Stomach (tissue), 9 donors: ENCODE data around the gene FGF14. TPM values are rescaled to one million over a fixed set of nuclear protein-coding genes. Genes with fewer than 3 reads are reported as not detected.

Experiments used
- DNase-seq, 2 donors: peaks; one replicate each; pipeline versions ENCODE4 v3.0.0 to v3.0.0-alpha.2; 2013 to 2019
- H3K27ac ChIP-seq, 5 donors: fragments of 200-600 bp in 4 of 5; sonication (generic) in 4 of 5; one replicate each; pipeline ENCODE4 v1.5.1; 2013 to 2019; ENCODE audit warnings: mild to moderate bottlenecking in 1 of 5, moderate library complexity in 1 of 5
- H3K27me3 ChIP-seq, 3 donors: fragments of 200-600 bp; sonication (generic); one replicate each; pipeline ENCODE4 v1.5.1; 2017 to 2019; ENCODE audit warnings: mixed run types in 1 of 3
- H3K36me3 ChIP-seq, 4 donors: fragments of 200-600 bp; sonication (generic); 1 replicate in 3 of 4; 2 replicates in 1 of 4; pipeline ENCODE4 v1.5.1; 2016 to 2019
- H3K4me1 ChIP-seq, 4 donors: fragments of 200-600 bp; sonication (generic); one replicate each; pipeline ENCODE4 v1.5.1; 2016 to 2019
- H3K4me3 ChIP-seq, 4 donors: fragments of 200-600 bp; sonication (generic) in 3 of 4; one replicate each; pipeline ENCODE4 v1.5.1; 2016 to 2019; ENCODE audit warnings: mild to moderate bottlenecking in 1 of 4
- H3K9me3 ChIP-seq, 4 donors: fragments of 200-600 bp; sonication (generic); one replicate each; pipeline ENCODE4 v1.5.1; 2016 to 2019
- EP300 ChIP-seq: sonication (generic); formaldehyde crosslinking; IDR thresholded peaks from one replicate; pipeline ENCODE4 v1.6.1; 2017; ENCODE audit warnings: antibody characterized with exemption
- POLR2A ChIP-seq, 4 donors: fragments of 450-650 bp; IDR thresholded peaks; one replicate each; pipeline ENCODE4 v1.6.1; 2016; ENCODE audit warnings: antibody characterized with exemption in 4 of 4, control low read depth in 2 of 4, mild to moderate bottlenecking in 1 of 4, moderate library complexity in 1 of 4
- POLR2AphosphoS5 ChIP-seq, 3 donors: sonication (generic); formaldehyde crosslinking; IDR thresholded peaks; one replicate each; pipeline ENCODE4 v1.6.1; 2016; ENCODE audit warnings: antibody characterized with exemption in 3 of 3
- WGBS, 5 donors: extraction: QIAGEN DNeasy Blood & Tissue Kit in 3 of 5; methylation state at CpG; one replicate each; pipeline versions ENCODE4 v1.1.5 to v1.1.7; 2013 to 2018; 5-methylcytosine and 5-hydroxymethylcytosine counted together
- intact Hi-C: fragments of 100-400 bp; cut with DNase I; formaldehyde crosslinking; loops from one replicate; pipeline ENCODE4 v1.15.1; 2023; ENCODE audit warnings: low total_unique reads
- polyA plus RNA-seq, 3 donors: library from polyadenylated mRNA; stranded (reverse); fragments of 200-250 nt; gene quantifications; one replicate each; pipeline ENCODE4 v1.2.3, GENCODE V29; 2013
- total RNA-seq, 5 donors: library from RNA; depleted of rRNA; stranded (reverse); fragments of >200 nt; gene quantifications; one replicate each; pipeline versions ENCODE4 v1.1.0 to v1.2.3, GENCODE V29; 2014 to 2016
- TF ChIP-seq, protein P1 (sequence below), 7 experiments: fragments of 450-650 bp in 4 of 7; fragments of 200-600 bp in 3 of 7; sonication (generic) in 3 of 7; IDR thresholded peaks; one replicate each; pipeline ENCODE4 v1.5.1; 2016 to 2019; ENCODE audit warnings: antibody characterized with exemption in 7 of 7, control low read depth in 2 of 7, mild to moderate bottlenecking in 1 of 7
- donor health status: healthy with polysubstance abuse.
- donor health status: Bipolar disorder and iron deficiency.
- donor health status: healthy.

The FGF14 gene
- total and polyA plus RNA-seq, 8 donors = 0.08 to 6.6 (median 0.54) TPM

DNA sequence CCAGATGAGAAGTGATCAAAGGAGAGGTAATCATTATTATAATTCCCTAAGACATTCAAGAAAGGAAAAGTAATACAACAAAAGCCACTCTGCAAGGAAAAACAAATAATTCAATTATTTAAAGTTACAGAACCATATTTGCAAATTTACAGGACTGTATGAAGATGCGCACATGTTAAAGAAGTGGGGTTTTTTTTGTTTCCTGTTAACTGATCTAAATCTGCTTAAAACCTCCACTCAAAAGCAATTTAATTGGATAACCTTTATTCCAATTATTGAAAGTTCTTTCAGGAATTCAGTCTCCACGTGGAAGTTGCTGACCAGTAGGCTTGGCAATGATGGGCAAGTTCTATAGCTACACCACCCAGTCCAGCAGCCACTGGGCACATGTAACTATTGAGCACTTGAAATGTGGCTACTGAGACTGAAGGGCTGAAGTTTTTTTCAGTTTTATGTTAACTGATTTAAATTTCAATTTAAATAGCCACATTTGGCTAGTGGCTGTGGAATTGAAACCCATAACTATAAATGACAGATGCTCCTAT is 232.3 kb downstream of the FGF14 start:
- intact Hi-C loops = no loop called here
- TF ChIP-seq POLR2AphosphoS5 (IDR thresholded peaks at IDR 0.05) (no peak), POLR2A (IDR thresholded peaks at IDR 0.05) (no peak), EP300 (no peak)
- TF ChIP-seq, protein P1, sequence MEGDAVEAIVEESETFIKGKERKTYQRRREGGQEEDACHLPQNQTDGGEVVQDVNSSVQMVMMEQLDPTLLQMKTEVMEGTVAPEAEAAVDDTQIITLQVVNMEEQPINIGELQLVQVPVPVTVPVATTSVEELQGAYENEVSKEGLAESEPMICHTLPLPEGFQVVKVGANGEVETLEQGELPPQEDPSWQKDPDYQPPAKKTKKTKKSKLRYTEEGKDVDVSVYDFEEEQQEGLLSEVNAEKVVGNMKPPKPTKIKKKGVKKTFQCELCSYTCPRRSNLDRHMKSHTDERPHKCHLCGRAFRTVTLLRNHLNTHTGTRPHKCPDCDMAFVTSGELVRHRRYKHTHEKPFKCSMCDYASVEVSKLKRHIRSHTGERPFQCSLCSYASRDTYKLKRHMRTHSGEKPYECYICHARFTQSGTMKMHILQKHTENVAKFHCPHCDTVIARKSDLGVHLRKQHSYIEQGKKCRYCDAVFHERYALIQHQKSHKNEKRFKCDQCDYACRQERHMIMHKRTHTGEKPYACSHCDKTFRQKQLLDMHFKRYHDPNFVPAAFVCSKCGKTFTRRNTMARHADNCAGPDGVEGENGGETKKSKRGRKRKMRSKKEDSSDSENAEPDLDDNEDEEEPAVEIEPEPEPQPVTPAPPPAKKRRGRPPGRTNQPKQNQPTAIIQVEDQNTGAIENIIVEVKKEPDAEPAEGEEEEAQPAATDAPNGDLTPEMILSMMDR (IDR thresholded peaks at IDR 0.05) = no peak
- no peaks in the 10 kb centered on the region for H3K4me1 ChIP-seq

DNA sequence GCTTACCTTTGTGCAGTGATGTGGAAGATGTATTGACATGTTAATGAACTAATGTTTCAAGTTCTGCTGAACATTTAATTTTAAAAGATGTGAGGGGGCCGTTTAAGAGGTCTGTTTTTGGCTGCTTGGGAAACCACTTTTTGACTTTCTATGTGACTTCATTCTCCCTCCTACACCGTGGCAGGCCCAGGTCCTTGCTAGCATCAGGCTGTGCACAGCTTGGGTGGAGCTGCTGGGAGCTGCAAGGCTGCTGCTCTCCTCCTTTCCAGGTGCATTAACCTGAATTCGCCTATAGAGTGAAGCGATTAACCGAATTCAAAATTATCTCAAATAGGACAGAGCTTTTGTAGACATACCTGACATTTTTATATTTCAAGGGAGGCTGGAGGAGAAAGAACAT is 249.1 kb downstream of the FGF14 start:
- WGBS, 5 donors = 75 to 77% (median 76%) methylated on average over 5 of the region's 5 CpGs
- intact Hi-C loops = no loop called here
- TF ChIP-seq EP300 = no peak
- TF ChIP-seq POLR2A (IDR thresholded peaks at IDR 0.05) = no peak
- no peak for TF ChIP-seq POLR2AphosphoS5 (IDR thresholded peaks at IDR 0.05)
- TF ChIP-seq, protein P1 (IDR thresholded peaks at IDR 0.05) = no peak
- Histone ChIP-seq H3K27me3 (no peaks in the 10 kb centered on the region), H3K4me3 (no peak overlapping the region), H3K36me3 (no peaks in the 10 kb centered on the region), H3K27ac (no peak overlapping the region), H3K9me3 (no peaks in the 10 kb centered on the region), H3K4me1 (no peaks in the 10 kb centered on the region)
- no peak for DNase-seq

More for the DNA sequence above, 232.3 kb downstream of the FGF14 start:
- Histone ChIP-seq H3K9me3 (no peaks in the 10 kb centered on the region), H3K36me3 (no peaks in the 10 kb centered on the region), H3K4me3 (no peak overlapping the region), H3K27ac (no peak overlapping the region), H3K27me3 (no peaks in the 10 kb centered on the region)
- WGBS, 5 donors = 56 to 78% (median 60%) methylated on average over 2 of the region's 2 CpGs
- DNase-seq = no peak

DNA sequence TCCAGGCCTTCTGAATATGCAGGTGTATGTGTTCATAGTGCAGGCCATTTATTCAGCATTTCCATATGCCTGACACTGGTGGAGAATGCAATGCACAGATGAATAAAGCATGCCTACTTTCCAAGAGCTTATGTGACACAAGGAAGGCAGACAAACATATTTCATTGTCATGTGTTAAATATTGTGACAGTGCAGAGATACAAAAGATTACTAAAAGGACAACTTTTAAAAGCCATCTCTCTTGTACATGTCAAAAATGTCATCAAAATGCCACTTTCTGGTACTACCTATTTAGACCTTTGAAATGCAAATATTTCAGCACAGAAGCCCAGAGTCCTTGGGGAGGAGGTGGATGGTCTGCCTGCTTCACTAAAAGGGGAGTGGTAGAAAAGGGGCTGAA is 254.5 kb downstream of the FGF14 start:
- intact Hi-C loops = no loop called here
- Histone ChIP-seq H3K27ac (no peak overlapping the region), H3K27me3 (no peaks in the 10 kb centered on the region), H3K4me3 (no peak overlapping the region), H3K9me3 (no peaks in the 10 kb centered on the region), H3K4me1 (no peaks in the 10 kb centered on the region), H3K36me3 (no peaks in the 10 kb centered on the region)
- no peak for TF ChIP-seq EP300
- TF ChIP-seq, protein P1 (IDR thresholded peaks at IDR 0.05) = no peak
- no peak for TF ChIP-seq POLR2A (IDR thresholded peaks at IDR 0.05)
- no peak for TF ChIP-seq POLR2AphosphoS5 (IDR thresholded peaks at IDR 0.05)
- no peak for DNase-seq

DNA sequence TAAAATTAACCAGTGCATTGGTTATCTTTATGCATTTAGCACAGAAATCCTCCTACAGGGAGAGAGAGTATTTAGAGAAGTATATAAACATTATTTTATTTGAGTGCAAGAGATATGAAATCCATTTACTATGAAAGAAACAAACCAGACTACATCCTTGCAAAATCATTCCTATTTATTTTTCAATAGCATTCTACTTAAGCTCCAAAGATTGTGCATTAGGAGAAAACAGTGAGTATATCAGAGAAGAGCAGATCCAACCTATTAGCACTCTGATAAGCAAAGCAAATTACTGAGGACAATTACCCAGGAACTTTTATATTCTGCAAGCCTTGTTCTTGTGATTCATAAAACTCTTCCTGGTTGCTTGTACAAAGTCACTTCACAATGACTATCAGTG is 256.1 kb downstream of the FGF14 start:
- H3K9me3 ChIP-seq = no peaks in the 10 kb centered on the region
- TF ChIP-seq POLR2AphosphoS5 (IDR thresholded peaks at IDR 0.05) = no peak
- TF ChIP-seq POLR2A (IDR thresholded peaks at IDR 0.05) = no peak
- no peak for TF ChIP-seq EP300
- TF ChIP-seq, protein P1 (IDR thresholded peaks at IDR 0.05) = no peak
- H3K4me1 ChIP-seq = no peaks in the 10 kb centered on the region
- no peaks in the 10 kb centered on the region for H3K36me3 ChIP-seq
- no peak overlapping the region for H3K4me3 ChIP-seq
- H3K27me3 ChIP-seq = no peaks in the 10 kb centered on the region
- no peak overlapping the region for H3K27ac ChIP-seq
- DNase-seq = no peak
- intact Hi-C loops = no loop called here
